Measurements from ENCODE around the gene TRAPPC10.

DNA sequence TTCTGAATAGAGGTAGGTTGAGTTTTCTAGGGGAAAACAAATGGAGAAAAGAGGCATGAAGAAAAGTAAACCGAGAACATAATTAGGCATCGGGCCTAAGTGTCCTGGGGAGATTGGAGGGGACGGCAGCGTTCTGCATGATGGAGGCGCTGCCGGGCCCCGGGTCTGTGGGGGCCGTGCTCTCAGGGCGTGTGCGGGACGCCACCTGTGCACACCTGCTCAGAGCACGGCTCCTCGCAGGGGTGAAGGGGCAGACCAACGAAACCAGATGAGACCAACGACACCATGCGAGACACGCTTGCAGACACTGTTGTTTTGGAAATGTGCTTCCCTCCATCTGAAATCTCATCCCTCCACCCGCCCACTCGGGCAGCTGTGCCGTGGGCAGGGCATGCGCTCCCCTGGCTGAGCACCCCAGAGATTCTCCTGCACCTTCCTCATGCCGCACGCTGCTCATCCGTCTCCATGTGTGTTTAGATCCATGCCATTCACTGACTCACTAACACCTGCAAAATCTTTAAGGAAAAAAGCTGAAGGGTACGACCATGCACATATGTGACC, 28.2 kb upstream of the TRAPPC10 start:
- TF ChIP-seq, protein P1, sequence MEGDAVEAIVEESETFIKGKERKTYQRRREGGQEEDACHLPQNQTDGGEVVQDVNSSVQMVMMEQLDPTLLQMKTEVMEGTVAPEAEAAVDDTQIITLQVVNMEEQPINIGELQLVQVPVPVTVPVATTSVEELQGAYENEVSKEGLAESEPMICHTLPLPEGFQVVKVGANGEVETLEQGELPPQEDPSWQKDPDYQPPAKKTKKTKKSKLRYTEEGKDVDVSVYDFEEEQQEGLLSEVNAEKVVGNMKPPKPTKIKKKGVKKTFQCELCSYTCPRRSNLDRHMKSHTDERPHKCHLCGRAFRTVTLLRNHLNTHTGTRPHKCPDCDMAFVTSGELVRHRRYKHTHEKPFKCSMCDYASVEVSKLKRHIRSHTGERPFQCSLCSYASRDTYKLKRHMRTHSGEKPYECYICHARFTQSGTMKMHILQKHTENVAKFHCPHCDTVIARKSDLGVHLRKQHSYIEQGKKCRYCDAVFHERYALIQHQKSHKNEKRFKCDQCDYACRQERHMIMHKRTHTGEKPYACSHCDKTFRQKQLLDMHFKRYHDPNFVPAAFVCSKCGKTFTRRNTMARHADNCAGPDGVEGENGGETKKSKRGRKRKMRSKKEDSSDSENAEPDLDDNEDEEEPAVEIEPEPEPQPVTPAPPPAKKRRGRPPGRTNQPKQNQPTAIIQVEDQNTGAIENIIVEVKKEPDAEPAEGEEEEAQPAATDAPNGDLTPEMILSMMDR (IDR thresholded peaks at IDR 0.05 in 4 of 5, conservative IDR thresholded peaks at IDR 0.05 in 1 of 5), result no peak
- no peak for TF ChIP-seq POLR2A (IDR thresholded peaks at IDR 0.05)
